CD4-positive, alpha-beta T cell (primary cell): Measurements from ENCODE around the gene FCHSD2. TPM values are rescaled to one million over a fixed set of nuclear protein-coding genes. Genes with fewer than 3 reads are reported as not detected.

Experiments
- ATAC-seq: fragments of 200-7000 bp; cut with Tn5 transposase; one replicate; pipeline ENCODE4 v1.10.0; 2022; ENCODE audit warnings: mild to moderate bottlenecking; ENCODE audit not compliant: poor library complexity
- CTCF ChIA-PET: fragments of 350-600 bp; sonication (Branson Sonifier 250); formaldehyde crosslinking; loops from one replicate; lab custom pipeline; 2021; ENCODE audit warnings: antibody characterized with exemption, inconsistent platforms; lab: Charles Lee
- POLR2A ChIA-PET: fragments of 350-600 bp; sonication (Branson Sonifier 250); formaldehyde crosslinking; loops from one replicate; lab custom pipeline; 2021; ENCODE audit warnings: antibody characterized with exemption, inconsistent platforms; lab: Charles Lee
- DNase-seq, 14 experiments: peaks; one replicate each; pipeline ENCODE4 v3.0.0-alpha.2; 2013 to 2020; ENCODE audit warnings: mixed read lengths in 2 of 14
- H3K27ac ChIP-seq, 2 donors: one replicate each; pipeline versions ENCODE4 v1.5.1 to v1.7.0; 2013; ENCODE audit warnings: low read length in 2 of 2, low read depth in 1 of 2, mild to moderate bottlenecking in 1 of 2
- H3K27me3 ChIP-seq, 2 experiments: 1 replicate in 1 of 2; 2 replicates in 1 of 2; pipeline versions ENCODE4 v1.6.1 to v1.7.0; 2013; ENCODE audit warnings: low read length in 2 of 2, control low read depth in 1 of 2, mild to moderate bottlenecking in 1 of 2, moderate library complexity in 1 of 2; ENCODE audit not compliant: insufficient read depth in 2 of 2, control insufficient read depth in 1 of 2
- H3K36me3 ChIP-seq: one replicate; pipeline ENCODE4 v1.6.1; 2013; ENCODE audit warnings: low read length, control low read depth; ENCODE audit not compliant: insufficient read depth
- H3K4me1 ChIP-seq: one replicate; pipeline ENCODE4 v1.6.1; 2013; ENCODE audit warnings: low read length, control low read depth; ENCODE audit not compliant: insufficient read depth
- H3K4me3 ChIP-seq: one replicate; pipeline ENCODE4 v1.5.1; 2013; ENCODE audit warnings: mild to moderate bottlenecking, low read length, moderate library complexity
- H3K9me3 ChIP-seq, 2 experiments: 1 replicate in 1 of 2; 2 replicates in 1 of 2; pipeline versions ENCODE4 v1.6.1 to v1.7.0; 2013; ENCODE audit warnings: low read length in 2 of 2, mild to moderate bottlenecking in 2 of 2, control low read depth in 1 of 2, moderate library complexity in 1 of 2; ENCODE audit not compliant: control insufficient read depth in 1 of 2, insufficient read depth in 1 of 2
- H3K27ac Mint-ChIP-seq: one replicate; pipeline ENCODE4 v1.8.0; 2020; ENCODE audit warnings: mixed read lengths
- H3K27me3 Mint-ChIP-seq: one replicate; pipeline ENCODE4 v1.8.0; 2021; ENCODE audit warnings: mixed read lengths
- H3K36me3 Mint-ChIP-seq: one replicate; pipeline ENCODE4 v1.8.0; 2021; ENCODE audit warnings: low read depth, mixed read lengths
- H3K4me1 Mint-ChIP-seq: one replicate; pipeline ENCODE4 v1.8.0; 2021; ENCODE audit warnings: low read depth, mixed read lengths
- H3K4me3 Mint-ChIP-seq: one replicate; pipeline ENCODE4 v1.8.0; 2020; ENCODE audit warnings: mild to moderate bottlenecking, mixed read lengths
- H3K9me3 Mint-ChIP-seq: one replicate; pipeline ENCODE4 v1.8.0; 2020; ENCODE audit warnings: mixed read lengths
- CTCF ChIP-seq: fragments of 200-600 bp; IDR thresholded peaks from one replicate; pipeline ENCODE4 v1.8.0; 2022; ENCODE audit warnings: antibody characterized with exemption, mild to moderate bottlenecking
- intact Hi-C, 2 experiments: fragments of 100-400 bp; cut with DNase I in 1 of 2; cut with micrococcal nuclease in 1 of 2; formaldehyde crosslinking; loops; one replicate each; pipeline versions ENCODE4 v1.15.1 to v1.9.0; 2023 to 2025; cut with DNase I, micrococcal nuclease
- total RNA-seq, 174 experiments: library from RNA in 2 of 174; stranded (reverse) in 2 of 174; gene quantifications; one replicate each; pipeline ENCODE4 v1.2.3 and lab custom pipeline; 2021 to 2026

Gene FCHSD2
- total RNA-seq, 2 experiments from 2014 or later: 48.6 to 50.7 TPM

- POLR2A ChIA-PET: no interaction called here
- no peak overlapping the region for H3K4me3 Mint-ChIP-seq
- CTCF ChIA-PET: no interaction called here
- H3K27me3 Mint-ChIP-seq: no peaks in the 10 kb centered on the region
- H3K4me1 Mint-ChIP-seq: peaks cover 30% of the 10 kb centered on the region
- DNase-seq (no peak), ATAC-seq (no peak)
- Histone ChIP-seq H3K4me1 (peaks cover 32% of the 10 kb centered on the region), H3K36me3 (no peaks in the 10 kb centered on the region), H3K27me3 (no peaks in the 10 kb centered on the region), H3K4me3 (no peak overlapping the region), H3K27ac (no peak overlapping the region), H3K9me3 (no peaks in the 10 kb centered on the region)
- no peak overlapping the region for H3K27ac Mint-ChIP-seq
- TF ChIP-seq CTCF: no peak
- no peaks in the 10 kb centered on the region for H3K9me3 Mint-ChIP-seq
- intact Hi-C loops: loop anchor here in 1 of 2 experiments (10.0 kb wide), 2 partner anchors 114 to 446 kb away; partner anchors contain the start of gene FAM168A
- no peaks in the 10 kb centered on the region for H3K36me3 Mint-ChIP-seq
Observed at GRCh38 chr11:73149105-73149504, 7.0 kb upstream of the FCHSD2 start.

- H3K27me3 ChIP-seq: no peaks in the 10 kb centered on the region
- H3K4me1 Mint-ChIP-seq: peaks cover 26% of the 10 kb centered on the region
- TF ChIP-seq CTCF: no peak
- no peaks in the 10 kb centered on the region for H3K27me3 Mint-ChIP-seq
- H3K27ac ChIP-seq: no peak overlapping the region
- peaks cover 31% of the 10 kb centered on the region for H3K4me1 ChIP-seq
- no peaks in the 10 kb centered on the region for H3K9me3 ChIP-seq
- ChIA-PET POLR2A (no interaction called here), CTCF (no interaction called here)
- DNase-seq: peak in 2 of 14 experiments; percentile 55 to 56
- intact Hi-C loops: loop anchor here in 1 of 2 experiments (10.0 kb wide), 2 partner anchors 113 to 447 kb away; partner anchors contain the start of gene FAM168A
- H3K4me3 Mint-ChIP-seq: no peak overlapping the region
- no peak overlapping the region for H3K4me3 ChIP-seq
- H3K27ac Mint-ChIP-seq: no peak overlapping the region
- no peaks in the 10 kb centered on the region for H3K9me3 Mint-ChIP-seq
- H3K36me3 Mint-ChIP-seq: peaks cover under 1% of the 10 kb centered on the region
- no peak for ATAC-seq
- H3K36me3 ChIP-seq: no peaks in the 10 kb centered on the region
Observed at GRCh38 chr11:73147771-73148681, 5.9 kb upstream of the FCHSD2 start.

- intact Hi-C loops: loop anchor here in 1 of 2 experiments (10.0 kb wide), 2 partner anchors 111 to 449 kb away; partner anchors contain the start of gene FAM168A
- Mint-ChIP-seq H3K4me1 (peaks cover 16% of the 10 kb centered on the region), H3K27ac (no peak overlapping the region)
Observed at GRCh38 chr11:73145986-73146575, 4.0 kb upstream of the FCHSD2 start.

More at GRCh38 chr11:73145986-73146575, 4.0 kb upstream of the FCHSD2 start:
- Mint-ChIP-seq H3K36me3 (peaks cover 12% of the 10 kb centered on the region), H3K4me3 (peak overlapping the region; percentile 14), H3K27me3 (no peaks in the 10 kb centered on the region), H3K9me3 (no peaks in the 10 kb centered on the region)
- H3K4me3 ChIP-seq: no peak overlapping the region
- ATAC-seq (no peak), DNase-seq (no peak)
- peaks cover 25% of the 10 kb centered on the region for H3K4me1 ChIP-seq
- H3K36me3 ChIP-seq: no peaks in the 10 kb centered on the region
- H3K27me3 ChIP-seq: no peaks in the 10 kb centered on the region
- no peak overlapping the region for H3K27ac ChIP-seq
- H3K9me3 ChIP-seq: no peaks in the 10 kb centered on the region
- ChIA-PET CTCF (no interaction called here), POLR2A (no interaction called here)
- no peak for TF ChIP-seq CTCF
